HepG2 (cell line): ENCODE results near the gene ING5. TPM values are rescaled to one million over a fixed set of nuclear protein-coding genes. Genes with fewer than 3 reads are reported as not detected.

Experiments
- DMTF1 ChIP-seq: sonication (generic); formaldehyde crosslinking; IDR thresholded peaks from 2 replicates; pipeline ENCODE4 v1.4.0; 2020; ENCODE audit warnings: mild to moderate bottlenecking, missing genetic modification reagents
- DNMT1 ChIP-seq: sonication (generic); formaldehyde crosslinking; IDR thresholded peaks from 2 replicates; pipeline ENCODE4 v1.5.1; 2020; ENCODE audit warnings: mild to moderate bottlenecking, missing genetic modification reagents
- EZH2 ChIP-seq: conservative IDR thresholded peaks from 2 replicates; pipeline ENCODE4 v1.6.1; 2012; ENCODE audit warnings: mild to moderate bottlenecking, low read depth, low read length, moderate library complexity
- FOXJ3 ChIP-seq: sonication (generic); formaldehyde crosslinking; IDR thresholded peaks from 2 replicates; pipeline ENCODE4 v1.4.0; 2020; ENCODE audit warnings: missing genetic modification reagents, mild to moderate bottlenecking, borderline replicate concordance
- GATAD2A ChIP-seq: IDR thresholded peaks from 2 replicates; pipeline ENCODE4 v1.6.1; 2016
- HMG20A ChIP-seq: IDR thresholded peaks from 2 replicates; pipeline ENCODE4 v1.6.1; 2016; ENCODE audit warnings: borderline replicate concordance
- NCOA5 ChIP-seq: sonication (generic); formaldehyde crosslinking; IDR thresholded peaks from 2 replicates; pipeline ENCODE4 v1.4.0; 2020; ENCODE audit warnings: missing genetic modification reagents
- PBX2 ChIP-seq: IDR thresholded peaks from 2 replicates; pipeline ENCODE4 v1.6.1; 2016; ENCODE audit warnings: control low read depth
- RFX5 ChIP-seq: IDR thresholded peaks from 2 replicates; pipeline ENCODE4 v1.6.1; 2011; ENCODE audit warnings: low read depth, low read length, improper control_type of control experiment
- SALL2 ChIP-seq: sonication (generic); formaldehyde crosslinking; IDR thresholded peaks from 2 replicates; pipeline ENCODE4 v1.8.1; 2023; ENCODE audit warnings: mild to moderate bottlenecking, missing genetic modification reagents, inconsistent platforms
- SMAD3 ChIP-seq: sonication (generic); formaldehyde crosslinking; IDR thresholded peaks from 2 replicates; pipeline ENCODE4 v1.4.0; 2020; ENCODE audit warnings: missing genetic modification reagents
- ZBTB33 ChIP-seq: sonication (generic); formaldehyde crosslinking; IDR thresholded peaks from 2 replicates; pipeline ENCODE4 v1.4.0; 2020; ENCODE audit warnings: missing genetic modification reagents
- ZKSCAN8 ChIP-seq: IDR thresholded peaks from 2 replicates; pipeline ENCODE4 v1.6.1; 2016; ENCODE audit warnings: borderline replicate concordance, missing genetic modification reagents, missing compliant biosample characterization
- ZNF207 ChIP-seq: fragments of 450-650 bp; IDR thresholded peaks from 2 replicates; pipeline ENCODE4 v1.6.1; 2016; ENCODE audit warnings: antibody characterized with exemption, borderline replicate concordance
- ZNF264 ChIP-seq: sonication (generic); formaldehyde crosslinking; IDR thresholded peaks from 2 replicates; pipeline ENCODE4 v1.4.0; 2020; ENCODE audit warnings: missing genetic modification reagents
- ZNF546 ChIP-seq: sonication (generic); formaldehyde crosslinking; conservative IDR thresholded peaks from 2 replicates; pipeline ENCODE4 v1.8.1; 2023; ENCODE audit warnings: mild to moderate bottlenecking, missing genetic modification reagents
- ZNF800 ChIP-seq: sonication (generic); formaldehyde crosslinking; IDR thresholded peaks from 2 replicates; pipeline ENCODE4 v1.4.0; 2020; ENCODE audit warnings: missing genetic modification reagents
- ZSCAN12 ChIP-seq: sonication (generic); formaldehyde crosslinking; IDR thresholded peaks from 2 replicates; pipeline ENCODE4 v1.9.0; 2021; ENCODE audit warnings: mild to moderate bottlenecking, missing genetic modification reagents
- polyA plus RNA-seq, 8 experiments: library from polyadenylated mRNA; depleted of rRNA in 3 of 8; stranded (reverse) in 7 of 8; unstranded in 1 of 8; fragments of >200 nt; fragmentation: Illumina TruSeq in 4 of 8; extraction: Trizol in 4 of 8; gene quantifications; 2 replicates each; pipeline versions ENCODE4 v1.2.1 to v1.2.3, GENCODE V29; 2011 to 2016; ENCODE audit warnings: low read depth in 4 of 8, missing spikeins in 1 of 8, mixed read lengths in 1 of 8; ENCODE audit not compliant: insufficient read depth in 1 of 8
- total RNA-seq, 5 experiments: library from RNA; depleted of rRNA; stranded (reverse); fragments of >200 nt; fragmentation: Illumina TruSeq; extraction: Trizol; gene quantifications; 2 replicates each; pipeline ENCODE4 v1.2.3, GENCODE V29; 2016; ENCODE audit warnings: low read depth in 1 of 5

Gene ING5
- total and polyA plus RNA-seq, 2 of the 13 experiments (the other 11 are each of a cell fraction or from before 2014, with no cell fraction given): 61.9 to 71.9 TPM

- peak; percentile 81; the same call in 1 of the 2 replicates for TF ChIP-seq SALL2 (CRISPR knock-in tag)
- no peak for TF ChIP-seq ZKSCAN8 (CRISPR knock-in tag)
- TF ChIP-seq ZNF264 (CRISPR knock-in tag): peak; percentile 48; the same call in 1 of the 2 replicates
- peak; percentile 93 for TF ChIP-seq ZNF546 (CRISPR knock-in tag)
- no peak; the same call in 1 of the 2 replicates for TF ChIP-seq ZNF800 (CRISPR knock-in tag)
- no peak for TF ChIP-seq PBX2 (CRISPR knock-in tag)
- TF ChIP-seq ZBTB33 (CRISPR knock-in tag): no peak; the same call in 1 of the 2 replicates
- no peak for TF ChIP-seq FOXJ3 (CRISPR knock-in tag)
- TF ChIP-seq ZSCAN12 (CRISPR knock-in tag): peak; percentile 45; the same call in 1 of the 2 replicates
- no peak for TF ChIP-seq ZNF207
- TF ChIP-seq EZH2: no peak
- no peak for TF ChIP-seq NCOA5 (CRISPR knock-in tag)
- no peak for TF ChIP-seq HMG20A (CRISPR knock-in tag)
- peak; percentile 37; the same call in 1 of the 2 replicates for TF ChIP-seq SMAD3 (CRISPR knock-in tag)
- no peak; the same call in 1 of the 2 replicates for TF ChIP-seq GATAD2A (CRISPR knock-in tag)
- TF ChIP-seq RFX5: peak; percentile 33; the same call in 1 of the 2 replicates
- no peak; the same call in 1 of the 2 replicates for TF ChIP-seq DNMT1 (CRISPR knock-in tag)
- TF ChIP-seq DMTF1 (CRISPR knock-in tag): 0 out of 2 replicates have a peak, but pooled peaks have one; percentile 67
Measured at GRCh38 chr2:241686650-241687425, 15.0 kb upstream of the ING5 start, which contains the start of gene DTYMK (continued).
